ENCODE results near the gene CYSLTR1.
A peak's percentile ranks its signal among the peaks of the same experiment; 100 is the strongest.

Gene CYSLTR1, protein sequence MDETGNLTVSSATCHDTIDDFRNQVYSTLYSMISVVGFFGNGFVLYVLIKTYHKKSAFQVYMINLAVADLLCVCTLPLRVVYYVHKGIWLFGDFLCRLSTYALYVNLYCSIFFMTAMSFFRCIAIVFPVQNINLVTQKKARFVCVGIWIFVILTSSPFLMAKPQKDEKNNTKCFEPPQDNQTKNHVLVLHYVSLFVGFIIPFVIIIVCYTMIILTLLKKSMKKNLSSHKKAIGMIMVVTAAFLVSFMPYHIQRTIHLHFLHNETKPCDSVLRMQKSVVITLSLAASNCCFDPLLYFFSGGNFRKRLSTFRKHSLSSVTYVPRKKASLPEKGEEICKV

DNA sequence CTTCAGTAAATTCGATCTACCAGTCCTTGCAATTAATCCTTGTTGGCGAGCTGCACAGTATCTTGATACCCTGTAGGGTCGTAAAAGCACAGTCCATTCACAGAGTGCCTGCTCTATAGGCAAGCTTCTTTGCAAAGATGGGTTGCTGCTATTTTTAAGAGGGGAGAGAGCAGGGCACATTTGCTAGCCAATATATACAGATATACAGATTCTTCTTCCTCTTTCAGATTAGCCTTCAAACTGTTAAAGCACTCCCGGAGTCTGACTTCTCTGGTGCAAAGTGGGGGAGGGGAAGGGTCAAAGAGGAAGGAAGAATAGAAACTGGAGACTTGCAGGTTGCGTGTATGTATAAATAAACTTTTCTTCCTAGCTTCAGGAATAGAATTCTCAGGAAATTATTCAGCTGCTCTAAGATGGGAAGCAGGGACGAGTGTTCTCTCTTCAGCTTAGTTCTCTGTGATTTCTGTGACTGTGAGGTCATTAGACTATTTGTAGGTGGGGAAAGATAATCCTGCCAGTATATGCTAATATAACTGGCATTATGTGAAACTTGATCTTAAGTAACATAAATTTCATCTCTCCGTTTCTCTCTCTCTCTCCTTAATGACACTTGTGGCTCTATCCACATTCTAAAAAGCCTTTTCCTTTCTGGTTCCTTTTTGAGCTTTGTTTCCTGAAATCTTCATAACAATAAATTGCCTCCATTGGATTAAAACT lies at the start of gene CYSLTR1:
TSS of gene CYSLTR1 (minus strand) at position 242 of the 717 bp plus-strand sequence. CDS start 53,865 bp downstream, outside the sequence.
- ChIA-PET POLR2A (no interaction called here), CTCF (no interaction called here)
- peak; percentile 8 for DNase-seq (ENCODE audit: extremely low spot score)
- TF ChIP-seq, protein P1, sequence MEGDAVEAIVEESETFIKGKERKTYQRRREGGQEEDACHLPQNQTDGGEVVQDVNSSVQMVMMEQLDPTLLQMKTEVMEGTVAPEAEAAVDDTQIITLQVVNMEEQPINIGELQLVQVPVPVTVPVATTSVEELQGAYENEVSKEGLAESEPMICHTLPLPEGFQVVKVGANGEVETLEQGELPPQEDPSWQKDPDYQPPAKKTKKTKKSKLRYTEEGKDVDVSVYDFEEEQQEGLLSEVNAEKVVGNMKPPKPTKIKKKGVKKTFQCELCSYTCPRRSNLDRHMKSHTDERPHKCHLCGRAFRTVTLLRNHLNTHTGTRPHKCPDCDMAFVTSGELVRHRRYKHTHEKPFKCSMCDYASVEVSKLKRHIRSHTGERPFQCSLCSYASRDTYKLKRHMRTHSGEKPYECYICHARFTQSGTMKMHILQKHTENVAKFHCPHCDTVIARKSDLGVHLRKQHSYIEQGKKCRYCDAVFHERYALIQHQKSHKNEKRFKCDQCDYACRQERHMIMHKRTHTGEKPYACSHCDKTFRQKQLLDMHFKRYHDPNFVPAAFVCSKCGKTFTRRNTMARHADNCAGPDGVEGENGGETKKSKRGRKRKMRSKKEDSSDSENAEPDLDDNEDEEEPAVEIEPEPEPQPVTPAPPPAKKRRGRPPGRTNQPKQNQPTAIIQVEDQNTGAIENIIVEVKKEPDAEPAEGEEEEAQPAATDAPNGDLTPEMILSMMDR (IDR thresholded peaks at IDR 0.05; ENCODE audit: control extremely low read depth, extremely low read depth, low read depth, missing control alignments): no peak

DNA sequence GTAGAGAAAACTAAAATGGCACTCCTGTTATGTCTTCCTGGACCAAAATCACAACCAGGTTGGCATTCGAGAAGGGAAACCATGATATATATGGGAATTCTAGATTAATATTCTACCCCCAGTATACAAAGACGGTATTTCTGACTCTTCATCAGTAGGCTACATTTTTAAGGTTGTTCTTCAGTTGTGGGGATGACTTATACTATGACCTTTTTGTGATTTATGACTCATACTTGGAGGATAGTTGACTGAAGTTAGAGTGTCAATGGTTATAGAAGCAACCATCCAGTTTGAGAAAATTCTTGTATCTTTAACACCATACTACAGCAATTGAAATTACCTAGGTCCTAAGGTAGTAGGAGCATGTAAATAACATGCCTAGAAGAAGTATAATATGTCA lies 49.8 kb upstream of the CYSLTR1 start:
- TF ChIP-seq, protein P1 (IDR thresholded peaks at IDR 0.05; ENCODE audit: control extremely low read depth, extremely low read depth, low read depth, missing control alignments): no peak
- no peak for DNase-seq (ENCODE audit: extremely low spot score)
- ChIA-PET POLR2A (no interaction called here), CTCF (no interaction called here)

DNA sequence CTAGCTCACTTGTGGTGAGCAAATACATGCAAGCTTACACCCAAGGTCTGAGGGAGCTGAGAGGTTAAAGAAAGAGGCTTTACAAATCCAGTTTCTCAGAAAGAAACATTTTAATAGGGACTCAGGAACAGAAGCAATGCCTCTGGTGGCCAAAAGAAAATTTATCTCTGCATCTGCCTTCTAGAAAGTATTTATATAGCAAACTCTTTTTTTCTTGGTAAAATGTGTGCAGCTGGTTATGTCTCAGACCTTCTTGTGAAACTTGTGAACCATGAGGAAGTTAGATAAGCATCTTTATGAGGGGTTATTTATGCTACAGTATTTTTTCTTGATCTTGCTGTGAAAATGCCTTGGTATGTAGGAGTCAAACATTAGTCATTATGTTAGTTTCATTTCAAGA lies 48.5 kb upstream of the CYSLTR1 start:
- TF ChIP-seq, protein P1 (IDR thresholded peaks at IDR 0.05; ENCODE audit: control extremely low read depth, extremely low read depth, low read depth, missing control alignments): no peak
- ChIA-PET POLR2A (no interaction called here), CTCF (no interaction called here)
- no peak for DNase-seq (ENCODE audit: extremely low spot score)

DNA sequence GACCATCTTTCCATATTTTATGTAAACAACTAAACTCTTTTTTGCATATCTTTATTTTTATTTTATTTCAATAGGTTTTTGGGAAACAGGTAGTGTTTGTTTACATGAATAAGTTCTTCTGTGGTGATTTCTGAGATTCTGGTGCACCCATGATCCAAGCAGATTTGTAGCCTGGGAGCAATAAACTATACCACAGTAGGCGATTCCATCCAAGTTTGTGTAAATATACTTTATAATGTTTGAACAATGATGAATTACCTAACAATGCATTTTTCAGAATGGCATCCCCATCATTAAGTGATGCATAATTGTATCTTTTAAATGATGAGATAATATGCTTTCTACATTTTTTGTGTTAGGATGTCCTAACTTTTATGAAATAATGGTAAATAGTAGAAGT lies 39.2 kb upstream of the CYSLTR1 start:
- no peak for DNase-seq (ENCODE audit: extremely low spot score)
- TF ChIP-seq, protein P1 (IDR thresholded peaks at IDR 0.05; ENCODE audit: control extremely low read depth, extremely low read depth, low read depth, missing control alignments): no peak
- ChIA-PET POLR2A (no interaction called here), CTCF (no interaction called here)

DNA sequence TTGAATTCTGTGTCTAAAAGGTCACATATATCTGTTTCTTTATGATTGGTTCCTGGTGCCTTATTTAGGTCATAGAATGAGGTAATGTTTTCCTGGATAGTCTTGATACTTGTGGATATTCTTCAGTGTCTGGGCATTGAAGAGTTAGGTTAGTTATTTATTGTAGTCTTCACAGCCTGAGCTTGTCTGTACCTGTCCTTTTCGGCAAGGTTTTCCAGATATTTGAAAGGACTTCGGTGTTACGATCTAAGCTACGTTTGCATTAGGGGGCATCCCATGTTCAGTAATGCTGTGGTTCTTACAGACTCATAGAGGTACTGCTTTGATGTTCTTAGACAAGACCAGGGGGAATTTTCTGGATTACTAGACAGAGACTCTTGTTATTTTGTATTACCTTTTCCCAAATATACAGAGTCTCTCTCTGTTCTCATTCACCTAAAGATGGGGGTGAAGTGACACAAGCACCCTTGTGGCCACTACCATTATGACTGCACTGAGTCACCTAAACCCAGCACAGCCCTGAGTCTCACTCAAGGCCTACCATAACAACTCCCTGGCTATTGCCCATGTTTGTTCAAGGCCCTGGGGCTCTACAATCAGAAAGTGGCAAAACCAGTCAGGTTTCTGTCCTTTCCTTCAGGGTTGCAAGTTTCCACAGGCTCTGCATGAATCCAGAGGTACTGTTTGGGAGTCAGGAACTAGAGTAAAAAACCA lies 30.1 kb upstream of the CYSLTR1 start:
- ChIA-PET POLR2A (no interaction called here), CTCF (no interaction called here)
- TF ChIP-seq, protein P1 (IDR thresholded peaks at IDR 0.05; ENCODE audit: control extremely low read depth, extremely low read depth, low read depth, missing control alignments): no peak
- DNase-seq (ENCODE audit: extremely low spot score): no peak

DNA sequence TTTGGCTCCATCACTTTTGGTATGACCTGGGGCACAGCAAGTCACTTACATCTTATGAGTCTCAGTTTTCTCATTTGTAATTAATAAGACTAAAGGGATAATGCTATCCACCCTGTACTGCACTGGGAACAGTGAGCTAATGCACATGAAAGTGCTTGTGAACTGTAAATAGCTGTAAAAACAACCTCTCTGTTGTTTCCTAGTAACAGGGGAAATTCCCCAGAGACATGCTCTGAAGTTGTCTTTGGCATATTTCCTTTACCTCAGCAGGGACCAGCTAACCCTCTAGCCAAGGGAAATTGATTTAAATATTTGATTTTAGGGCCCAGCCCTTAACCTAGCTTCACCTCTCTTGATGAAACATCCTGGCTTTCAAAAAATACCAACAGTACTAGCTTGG lies 6.1 kb upstream of the CYSLTR1 start:
- POLR2A ChIA-PET: no interaction called here
- peak; percentile 15 for DNase-seq (ENCODE audit: extremely low spot score)
- CTCF ChIA-PET: interaction anchor here (1.2 kb wide), 1 partner anchor 324 kb away, joined by 3 read pairs; no protein-coding TSS in a partner anchor
- TF ChIP-seq, protein P1 (IDR thresholded peaks at IDR 0.05; ENCODE audit: control extremely low read depth, extremely low read depth, low read depth, missing control alignments): no peak
